ENCODE results near the gene C14orf180.

DNA sequence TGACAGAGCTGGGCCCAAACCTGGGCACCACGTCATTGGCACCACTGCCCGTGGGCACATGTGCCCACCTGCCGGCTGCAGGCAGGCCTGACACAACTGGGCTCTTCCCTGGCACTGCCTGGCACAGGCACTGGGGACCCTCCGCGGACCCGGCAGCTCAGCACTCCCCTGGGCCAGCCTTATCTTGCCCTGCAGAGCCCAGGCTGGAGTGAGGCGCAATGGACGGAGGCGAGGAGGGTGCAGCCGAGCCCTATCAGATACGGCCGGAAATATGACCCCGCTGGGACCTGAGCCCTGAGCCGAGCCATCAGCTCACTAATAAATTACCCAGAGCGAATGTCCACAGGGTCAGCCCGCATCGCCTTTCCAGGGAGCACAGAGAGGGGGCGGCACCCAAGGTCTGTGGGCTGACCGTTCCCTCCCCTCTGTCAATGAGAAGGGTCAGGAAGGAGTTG is 1.7 kb upstream of the C14orf180 start:
- TF ChIP-seq, protein P1, sequence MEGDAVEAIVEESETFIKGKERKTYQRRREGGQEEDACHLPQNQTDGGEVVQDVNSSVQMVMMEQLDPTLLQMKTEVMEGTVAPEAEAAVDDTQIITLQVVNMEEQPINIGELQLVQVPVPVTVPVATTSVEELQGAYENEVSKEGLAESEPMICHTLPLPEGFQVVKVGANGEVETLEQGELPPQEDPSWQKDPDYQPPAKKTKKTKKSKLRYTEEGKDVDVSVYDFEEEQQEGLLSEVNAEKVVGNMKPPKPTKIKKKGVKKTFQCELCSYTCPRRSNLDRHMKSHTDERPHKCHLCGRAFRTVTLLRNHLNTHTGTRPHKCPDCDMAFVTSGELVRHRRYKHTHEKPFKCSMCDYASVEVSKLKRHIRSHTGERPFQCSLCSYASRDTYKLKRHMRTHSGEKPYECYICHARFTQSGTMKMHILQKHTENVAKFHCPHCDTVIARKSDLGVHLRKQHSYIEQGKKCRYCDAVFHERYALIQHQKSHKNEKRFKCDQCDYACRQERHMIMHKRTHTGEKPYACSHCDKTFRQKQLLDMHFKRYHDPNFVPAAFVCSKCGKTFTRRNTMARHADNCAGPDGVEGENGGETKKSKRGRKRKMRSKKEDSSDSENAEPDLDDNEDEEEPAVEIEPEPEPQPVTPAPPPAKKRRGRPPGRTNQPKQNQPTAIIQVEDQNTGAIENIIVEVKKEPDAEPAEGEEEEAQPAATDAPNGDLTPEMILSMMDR (conservative IDR thresholded peaks at IDR 0.05) = no peak
- TF ChIP-seq EZH2 (IDR thresholded peaks at IDR 0.05; ENCODE audit: low read depth) = no peak
